Breast epithelium (tissue), 3 donors: ENCODE results near the gene PRLR.

Source experiments
- POLR2A ChIP-seq: fragments of 450-650 bp; IDR thresholded peaks from one replicate; pipeline ENCODE4 v1.6.1; 2016; ENCODE audit warnings: antibody characterized with exemption, mild to moderate bottlenecking, moderate library complexity
- POLR2AphosphoS5 ChIP-seq, 3 donors: sonication (generic); formaldehyde crosslinking; IDR thresholded peaks; one replicate each; pipeline ENCODE4 v1.6.1; 2017; ENCODE audit warnings: antibody characterized with exemption in 3 of 3
- TF ChIP-seq, protein P1 (sequence below), 3 donors: fragments of 450-650 bp; IDR thresholded peaks; one replicate each; pipeline ENCODE4 v1.5.1; 2016 to 2017; ENCODE audit warnings: antibody characterized with exemption in 3 of 3, mild to moderate bottlenecking in 3 of 3, moderate library complexity in 3 of 3

DNA sequence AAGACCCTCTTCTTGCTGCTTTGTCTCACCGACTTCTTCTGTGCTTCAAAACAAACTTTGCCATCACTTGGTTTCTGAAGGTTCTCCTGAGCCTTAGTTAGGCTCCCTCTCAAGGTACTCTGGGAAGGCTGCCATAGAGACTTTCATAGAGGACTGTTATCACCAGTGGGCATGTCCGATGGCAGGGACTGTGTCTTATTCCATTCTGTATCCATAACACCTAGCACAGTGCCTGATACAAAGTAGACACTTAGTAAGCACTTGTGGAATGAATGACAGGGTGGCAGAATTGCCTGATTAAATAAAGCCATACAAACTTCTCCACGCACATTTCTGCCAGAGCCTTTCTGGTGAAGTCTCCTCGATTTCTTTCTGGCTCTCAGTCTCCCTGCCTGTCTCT, 215.2 kb downstream of the PRLR start:
- no peak for TF ChIP-seq POLR2AphosphoS5 (IDR thresholded peaks at IDR 0.05)
- TF ChIP-seq, protein P1, sequence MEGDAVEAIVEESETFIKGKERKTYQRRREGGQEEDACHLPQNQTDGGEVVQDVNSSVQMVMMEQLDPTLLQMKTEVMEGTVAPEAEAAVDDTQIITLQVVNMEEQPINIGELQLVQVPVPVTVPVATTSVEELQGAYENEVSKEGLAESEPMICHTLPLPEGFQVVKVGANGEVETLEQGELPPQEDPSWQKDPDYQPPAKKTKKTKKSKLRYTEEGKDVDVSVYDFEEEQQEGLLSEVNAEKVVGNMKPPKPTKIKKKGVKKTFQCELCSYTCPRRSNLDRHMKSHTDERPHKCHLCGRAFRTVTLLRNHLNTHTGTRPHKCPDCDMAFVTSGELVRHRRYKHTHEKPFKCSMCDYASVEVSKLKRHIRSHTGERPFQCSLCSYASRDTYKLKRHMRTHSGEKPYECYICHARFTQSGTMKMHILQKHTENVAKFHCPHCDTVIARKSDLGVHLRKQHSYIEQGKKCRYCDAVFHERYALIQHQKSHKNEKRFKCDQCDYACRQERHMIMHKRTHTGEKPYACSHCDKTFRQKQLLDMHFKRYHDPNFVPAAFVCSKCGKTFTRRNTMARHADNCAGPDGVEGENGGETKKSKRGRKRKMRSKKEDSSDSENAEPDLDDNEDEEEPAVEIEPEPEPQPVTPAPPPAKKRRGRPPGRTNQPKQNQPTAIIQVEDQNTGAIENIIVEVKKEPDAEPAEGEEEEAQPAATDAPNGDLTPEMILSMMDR (IDR thresholded peaks at IDR 0.05) = no peak
- no peak for TF ChIP-seq POLR2A
